SK-N-SH (cell line): ENCODE measurements around the gene DYNC1H1. TPM values are rescaled to one million over a fixed set of nuclear protein-coding genes. Genes with fewer than 3 reads are reported as not detected.
"Not testable (repeated sequence)": the region's sequence is repeated elsewhere in the genome, so short reads cannot be mapped to it uniquely, and the experiment has no call there.

ENCODE experiments used
- CTCF ChIA-PET: fragments of 300-600, 350-600 bp; formaldehyde crosslinking; extraction: SDS; loops from one replicate; lab custom pipeline; 2021; lab: Yijun Ruan, JAX
- POLR2A ChIA-PET: fragments of 350-600 bp; sonication (Branson Sonifier 250); formaldehyde crosslinking; extraction: SDS; loops from one replicate; lab custom pipeline; 2020; ENCODE audit warnings: antibody characterized with exemption, inconsistent platforms; lab: Yijun Ruan, JAX
- DNase-seq: peaks from one replicate; pipeline ENCODE4 v3.0.0; 2012
- H2AFZ ChIP-seq: fragments of 200-600 bp; sonication (generic); 2 replicates; pipeline ENCODE4 v1.8.1; 2016; ENCODE audit warnings: antibody characterized with exemption, mild to moderate bottlenecking, low read depth
- H3F3A ChIP-seq: fragments of 200-600 bp; sonication (generic); replicated peaks from 2 replicates; pipeline ENCODE3; 2016; ENCODE audit warnings: antibody characterized with exemption, mild to moderate bottlenecking; ENCODE audit not compliant: insufficient read depth
- H3K27ac ChIP-seq, 2 experiments: fragments of 200-500 bp in 1 of 2; fragments of 200-600 bp in 1 of 2; sonication (Bioruptor generic) in 1 of 2; sonication (generic), shearing (Covaris generic) in 1 of 2; 2 replicates each; pipeline versions ENCODE4 v1.5.1 to v1.6.1; 2014 to 2016; ENCODE audit warnings: low read depth in 2 of 2, inconsistent platforms in 1 of 2, low read length in 1 of 2, mild to moderate bottlenecking in 1 of 2, mixed read lengths in 1 of 2
- H3K27me3 ChIP-seq: fragments of 200-600 bp; sonication (generic), shearing (Covaris generic); 2 replicates; pipeline ENCODE4 v1.6.1; 2016; ENCODE audit warnings: mixed run types; ENCODE audit not compliant: insufficient read depth
- H3K36me3 ChIP-seq, 2 experiments: fragments of 200-500 bp in 1 of 2; fragments of 200-600 bp in 1 of 2; sonication (Bioruptor generic) in 1 of 2; sonication (generic) in 1 of 2; replicated peaks in 1 of 2; 2 replicates each; pipeline versions ENCODE3 to v1.5.1; 2014 to 2016; ENCODE audit warnings: low read length in 1 of 2, mild to moderate bottlenecking in 1 of 2; ENCODE audit not compliant: insufficient read depth in 2 of 2, control insufficient read depth in 1 of 2
- H3K4me1 ChIP-seq, 2 experiments: fragments of 200-500 bp in 1 of 2; fragments of 200-600 bp in 1 of 2; sonication (Bioruptor generic) in 1 of 2; sonication (generic), shearing (Covaris generic) in 1 of 2; 2 replicates each; pipeline versions ENCODE4 v1.5.1 to v1.6.1; 2014 to 2016; ENCODE audit warnings: low read depth in 1 of 2, low read length in 1 of 2, mixed run types in 1 of 2; ENCODE audit not compliant: insufficient read depth in 2 of 2, control insufficient read depth in 1 of 2
- H3K4me2 ChIP-seq: fragments of 200-600 bp; sonication (generic), shearing (Covaris generic); 2 replicates; pipeline ENCODE4 v1.6.1; 2017; ENCODE audit warnings: mixed run types
- H3K4me3 ChIP-seq, 2 experiments: fragments of 200-500 bp in 1 of 2; fragments of 200-600 bp in 1 of 2; sonication (Bioruptor generic) in 1 of 2; sonication (generic), shearing (Covaris generic) in 1 of 2; 2 replicates each; pipeline versions ENCODE4 v1.5.1 to v1.8.1; 2014 to 2016; ENCODE audit warnings: low read depth in 2 of 2, inconsistent platforms in 1 of 2, low read length in 1 of 2, mild to moderate bottlenecking in 1 of 2, mixed read lengths in 1 of 2, moderate library complexity in 1 of 2
- H3K79me2 ChIP-seq: fragments of 200-600 bp; sonication (generic); 2 replicates; pipeline ENCODE4 v1.8.1; 2017; ENCODE audit warnings: mild to moderate bottlenecking; ENCODE audit not compliant: insufficient read depth
- H3K9ac ChIP-seq: fragments of 200-600 bp; sonication (generic); 2 replicates; pipeline ENCODE4 v1.6.1; 2017; ENCODE audit warnings: mixed run types
- H3K9me2 ChIP-seq: fragments of 200-600 bp; sonication (generic); 2 replicates; pipeline ENCODE4 v1.6.1; 2017; ENCODE audit warnings: mixed run types
- H3K9me3 ChIP-seq: fragments of 200-600 bp; sonication (generic); 2 replicates; pipeline ENCODE4 v1.6.1; 2017; ENCODE audit warnings: mixed run types, mild to moderate bottlenecking, moderate library complexity
- H4K20me1 ChIP-seq: fragments of 200-600 bp; sonication (generic); 2 replicates; pipeline ENCODE4 v1.6.1; 2017; ENCODE audit warnings: mild to moderate bottlenecking, mixed run types; ENCODE audit not compliant: insufficient read depth
- CHD2 ChIP-seq: fragments of 150-350 bp; IDR thresholded peaks from 2 replicates; pipeline ENCODE4 v1.6.1; 2018; ENCODE audit warnings: low read length; ENCODE audit not compliant: partially characterized antibody
- ELF1 ChIP-seq: IDR thresholded peaks from 2 replicates; pipeline ENCODE4 v1.4.0; 2012
- FOSL2 ChIP-seq: IDR thresholded peaks from 2 replicates; pipeline ENCODE4 v1.4.0; 2012; ENCODE audit warnings: low read depth, mild to moderate bottlenecking, moderate library complexity, borderline replicate concordance
- FOXJ3 ChIP-seq: sonication (generic); formaldehyde crosslinking; IDR thresholded peaks from 2 replicates; pipeline ENCODE4 v1.5.1; 2020; ENCODE audit warnings: mild to moderate bottlenecking, missing genetic modification reagents
- IRF3 ChIP-seq: fragments of 150-350 bp; IDR thresholded peaks from 2 replicates; pipeline ENCODE4 v1.6.1; 2016; ENCODE audit warnings: mild to moderate bottlenecking, low read depth, low read length
- NRF1 ChIP-seq: IDR thresholded peaks from 2 replicates; pipeline ENCODE4 v1.6.1; 2012; ENCODE audit warnings: low read depth, mild to moderate bottlenecking, low read length
- POLR2AphosphoS5 ChIP-seq: IDR thresholded peaks from 2 replicates; pipeline ENCODE4 v1.6.1; 2012; ENCODE audit warnings: low read depth, low read length
- RCOR1 ChIP-seq: fragments of 150-350 bp; IDR thresholded peaks from 2 replicates; pipeline ENCODE4 v1.6.1; 2017; ENCODE audit warnings: antibody characterized with exemption, low read length
- RFX5 ChIP-seq: IDR thresholded peaks from 2 replicates; pipeline ENCODE4 v1.6.1; 2012; ENCODE audit warnings: mild to moderate bottlenecking, improper control_type of control experiment, low read length
- TEAD4 ChIP-seq: IDR thresholded peaks from 2 replicates; pipeline ENCODE4 v1.4.0; 2012; ENCODE audit warnings: mild to moderate bottlenecking, borderline replicate concordance; ENCODE audit not compliant: insufficient read depth
- YY1 ChIP-seq: IDR thresholded peaks from 2 replicates; pipeline ENCODE4 v1.4.0; 2012; ENCODE audit warnings: low read depth, mild to moderate bottlenecking
- ZBTB33 ChIP-seq: IDR thresholded peaks from 2 replicates; pipeline ENCODE4 v1.4.0; 2012; ENCODE audit warnings: low read depth, borderline replicate concordance
- WGBS: methylation state at CpG from one replicate; pipeline ENCODE4 v1.1.6; 2017; ENCODE audit warnings: low lambda C conversion rate; 5-methylcytosine and 5-hydroxymethylcytosine counted together
- polyA plus RNA-seq, 3 experiments: library from polyadenylated mRNA; depleted of rRNA; stranded (reverse); fragments of >200 nt; gene quantifications; 2 replicates each; pipeline ENCODE4 v1.2.3, GENCODE V29; 2012
- TF ChIP-seq, protein P1 (sequence below): IDR thresholded peaks from 2 replicates; pipeline ENCODE4 v1.4.0; 2012; ENCODE audit warnings: low read depth
- TF ChIP-seq, protein P2 (sequence below): IDR thresholded peaks from 2 replicates; pipeline ENCODE4; 2012
- TF ChIP-seq, protein P3 (sequence below): fragments of 150-350 bp; IDR thresholded peaks from 2 replicates; pipeline ENCODE4 v1.6.1; 2017; ENCODE audit warnings: antibody characterized with exemption, low read length, low read depth, borderline replicate concordance

Gene DYNC1H1
- polyA plus RNA-seq, 1 of the 3 experiments (the other 2 are of a cell fraction): 140 TPM

DNA sequence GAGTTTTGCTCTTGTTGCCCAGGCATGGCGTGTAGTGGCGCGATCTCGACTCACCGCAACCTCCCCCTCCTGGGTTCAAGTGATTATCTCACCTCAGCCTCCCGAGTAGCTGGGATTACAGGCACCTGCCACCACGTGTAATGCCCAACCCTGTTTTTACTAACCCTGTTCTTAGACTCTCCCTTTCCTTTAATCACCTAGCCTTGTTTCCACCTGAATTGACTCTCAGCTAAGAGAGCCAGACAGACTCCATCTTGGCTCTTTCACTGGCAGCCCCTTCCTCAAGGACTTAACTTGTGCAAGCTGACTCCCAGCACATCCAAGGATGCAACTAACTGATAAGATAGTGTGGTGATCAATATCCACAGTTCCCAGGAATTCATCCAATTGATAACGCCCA is 100.2 kb downstream of the DYNC1H1 start:
- DNase-seq, H3K79me2 ChIP-seq, H3K4me2 ChIP-seq, H4K20me1 ChIP-seq, H3F3A ChIP-seq, H3K36me3 ChIP-seq, H3K27me3 ChIP-seq, H2AFZ ChIP-seq, H3K27ac ChIP-seq, H3K9me2 ChIP-seq, H3K4me3 ChIP-seq, H3K4me1 ChIP-seq, H3K9ac ChIP-seq, POLR2A ChIA-PET, H3K9me3 ChIP-seq: not testable (repeated sequence)
- CTCF ChIA-PET: interaction anchor here (0.7 to 5.2 kb wide), 6 partner anchors 26 to 260 kb away, joined by 3 to 48 read pairs (median 4); no protein-coding TSS in a partner anchor
- WGBS: 91% methylated on average over 8 of the region's 8 CpGs

- Histone ChIP-seq H3K4me3 (no peak overlapping the region), H3K27ac (no peak overlapping the region), H3K9me3 (no peaks in the 10 kb centered on the region), H3F3A (peaks cover 10% of the 10 kb centered on the region), H3K4me1 (no peaks in the 10 kb centered on the region), H3K4me2 (no peak overlapping the region), H2AFZ (no peak overlapping the region)
- WGBS: 78% methylated on average over 4 of the region's 12 CpGs
- TF ChIP-seq IRF3 (no peak), ELF1 (no peak), YY1 (no peak), ZBTB33 (no peak), NRF1 (no peak), POLR2AphosphoS5 (no peak), RFX5 (no peak), RCOR1 (no peak), CHD2 (no peak), FOSL2 (no peak), FOXJ3 (CRISPR knock-in tag) (no peak), TEAD4 (no peak)
- TF ChIP-seq, protein P1, sequence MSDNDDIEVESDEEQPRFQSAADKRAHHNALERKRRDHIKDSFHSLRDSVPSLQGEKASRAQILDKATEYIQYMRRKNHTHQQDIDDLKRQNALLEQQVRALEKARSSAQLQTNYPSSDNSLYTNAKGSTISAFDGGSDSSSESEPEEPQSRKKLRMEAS: no peak
- TF ChIP-seq, protein P2, sequence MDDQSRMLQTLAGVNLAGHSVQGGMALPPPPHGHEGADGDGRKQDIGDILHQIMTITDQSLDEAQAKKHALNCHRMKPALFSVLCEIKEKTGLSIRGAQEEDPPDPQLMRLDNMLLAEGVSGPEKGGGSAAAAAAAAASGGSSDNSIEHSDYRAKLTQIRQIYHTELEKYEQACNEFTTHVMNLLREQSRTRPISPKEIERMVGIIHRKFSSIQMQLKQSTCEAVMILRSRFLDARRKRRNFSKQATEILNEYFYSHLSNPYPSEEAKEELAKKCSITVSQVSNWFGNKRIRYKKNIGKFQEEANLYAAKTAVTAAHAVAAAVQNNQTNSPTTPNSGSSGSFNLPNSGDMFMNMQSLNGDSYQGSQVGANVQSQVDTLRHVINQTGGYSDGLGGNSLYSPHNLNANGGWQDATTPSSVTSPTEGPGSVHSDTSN: no peak
- TF ChIP-seq, protein P3, sequence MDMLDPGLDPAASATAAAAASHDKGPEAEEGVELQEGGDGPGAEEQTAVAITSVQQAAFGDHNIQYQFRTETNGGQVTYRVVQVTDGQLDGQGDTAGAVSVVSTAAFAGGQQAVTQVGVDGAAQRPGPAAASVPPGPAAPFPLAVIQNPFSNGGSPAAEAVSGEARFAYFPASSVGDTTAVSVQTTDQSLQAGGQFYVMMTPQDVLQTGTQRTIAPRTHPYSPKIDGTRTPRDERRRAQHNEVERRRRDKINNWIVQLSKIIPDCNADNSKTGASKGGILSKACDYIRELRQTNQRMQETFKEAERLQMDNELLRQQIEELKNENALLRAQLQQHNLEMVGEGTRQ: no peak
- TF ChIP-seq, all 33 proteins: peak for 0
- Histone ChIP-seq H3K27me3 (no peaks in the 10 kb centered on the region), H3K36me3 (no peaks in the 10 kb centered on the region), H3K9ac (no peak overlapping the region), H3K79me2 (no peaks in the 10 kb centered on the region), H4K20me1 (no peaks in the 10 kb centered on the region), H3K9me2 (no peaks in the 10 kb centered on the region)
- CTCF ChIA-PET: interaction anchor here (0.6 to 5.2 kb wide), 3 partner anchors 31 to 359 kb away, joined by 3 to 48 read pairs (median 4); no protein-coding TSS in a partner anchor
- POLR2A ChIA-PET: no interaction called here
- DNase-seq: peak; percentile 14
Observed at GRCh38 chr14:102066041-102066451, 101.7 kb downstream of the DYNC1H1 start.
